SK-N-SH (cell line): Measurements from ENCODE around the gene SLCO3A1. TPM values are rescaled to one million over a fixed set of nuclear protein-coding genes. Genes with fewer than 3 reads are reported as not detected.

Experiments
- CTCF ChIA-PET: fragments of 300-600, 350-600 bp; formaldehyde crosslinking; extraction: SDS; loops from one replicate; lab custom pipeline; 2021; lab: Yijun Ruan, JAX
- POLR2A ChIA-PET: fragments of 350-600 bp; sonication (Branson Sonifier 250); formaldehyde crosslinking; extraction: SDS; loops from one replicate; lab custom pipeline; 2020; ENCODE audit warnings: antibody characterized with exemption, inconsistent platforms; lab: Yijun Ruan, JAX
- DNase-seq: peaks from one replicate; pipeline ENCODE4 v3.0.0; 2012
- H2AFZ ChIP-seq: fragments of 200-600 bp; sonication (generic); 2 replicates; pipeline ENCODE4 v1.8.1; 2016; ENCODE audit warnings: antibody characterized with exemption, mild to moderate bottlenecking, low read depth
- H3F3A ChIP-seq: fragments of 200-600 bp; sonication (generic); replicated peaks from 2 replicates; pipeline ENCODE3; 2016; ENCODE audit warnings: antibody characterized with exemption, mild to moderate bottlenecking; ENCODE audit not compliant: insufficient read depth
- H3K27ac ChIP-seq, 2 experiments: fragments of 200-500 bp in 1 of 2; fragments of 200-600 bp in 1 of 2; sonication (Bioruptor generic) in 1 of 2; sonication (generic), shearing (Covaris generic) in 1 of 2; 2 replicates each; pipeline versions ENCODE4 v1.5.1 to v1.6.1; 2014 to 2016; ENCODE audit warnings: low read depth in 2 of 2, inconsistent platforms in 1 of 2, low read length in 1 of 2, mild to moderate bottlenecking in 1 of 2, mixed read lengths in 1 of 2
- H3K27me3 ChIP-seq: fragments of 200-600 bp; sonication (generic), shearing (Covaris generic); 2 replicates; pipeline ENCODE4 v1.6.1; 2016; ENCODE audit warnings: mixed run types; ENCODE audit not compliant: insufficient read depth
- H3K36me3 ChIP-seq, 2 experiments: fragments of 200-500 bp in 1 of 2; fragments of 200-600 bp in 1 of 2; sonication (Bioruptor generic) in 1 of 2; sonication (generic) in 1 of 2; replicated peaks in 1 of 2; 2 replicates each; pipeline versions ENCODE3 to v1.5.1; 2014 to 2016; ENCODE audit warnings: low read length in 1 of 2, mild to moderate bottlenecking in 1 of 2; ENCODE audit not compliant: insufficient read depth in 2 of 2, control insufficient read depth in 1 of 2
- H3K4me1 ChIP-seq, 2 experiments: fragments of 200-500 bp in 1 of 2; fragments of 200-600 bp in 1 of 2; sonication (Bioruptor generic) in 1 of 2; sonication (generic), shearing (Covaris generic) in 1 of 2; 2 replicates each; pipeline versions ENCODE4 v1.5.1 to v1.6.1; 2014 to 2016; ENCODE audit warnings: low read depth in 1 of 2, low read length in 1 of 2, mixed run types in 1 of 2; ENCODE audit not compliant: insufficient read depth in 2 of 2, control insufficient read depth in 1 of 2
- H3K4me2 ChIP-seq: fragments of 200-600 bp; sonication (generic), shearing (Covaris generic); 2 replicates; pipeline ENCODE4 v1.6.1; 2017; ENCODE audit warnings: mixed run types
- H3K4me3 ChIP-seq, 2 experiments: fragments of 200-500 bp in 1 of 2; fragments of 200-600 bp in 1 of 2; sonication (Bioruptor generic) in 1 of 2; sonication (generic), shearing (Covaris generic) in 1 of 2; 2 replicates each; pipeline versions ENCODE4 v1.5.1 to v1.8.1; 2014 to 2016; ENCODE audit warnings: low read depth in 2 of 2, inconsistent platforms in 1 of 2, low read length in 1 of 2, mild to moderate bottlenecking in 1 of 2, mixed read lengths in 1 of 2, moderate library complexity in 1 of 2
- H3K79me2 ChIP-seq: fragments of 200-600 bp; sonication (generic); 2 replicates; pipeline ENCODE4 v1.8.1; 2017; ENCODE audit warnings: mild to moderate bottlenecking; ENCODE audit not compliant: insufficient read depth
- H3K9ac ChIP-seq: fragments of 200-600 bp; sonication (generic); 2 replicates; pipeline ENCODE4 v1.6.1; 2017; ENCODE audit warnings: mixed run types
- H3K9me2 ChIP-seq: fragments of 200-600 bp; sonication (generic); 2 replicates; pipeline ENCODE4 v1.6.1; 2017; ENCODE audit warnings: mixed run types
- H3K9me3 ChIP-seq: fragments of 200-600 bp; sonication (generic); 2 replicates; pipeline ENCODE4 v1.6.1; 2017; ENCODE audit warnings: mixed run types, mild to moderate bottlenecking, moderate library complexity
- H4K20me1 ChIP-seq: fragments of 200-600 bp; sonication (generic); 2 replicates; pipeline ENCODE4 v1.6.1; 2017; ENCODE audit warnings: mild to moderate bottlenecking, mixed run types; ENCODE audit not compliant: insufficient read depth
- EP300 ChIP-seq, 2 experiments: IDR thresholded peaks; 2 replicates each; pipeline versions ENCODE4 v1.4.0 to v1.6.1; 2012; ENCODE audit warnings: borderline replicate concordance in 1 of 2, low read depth in 1 of 2, low read length in 1 of 2
- EZH2phosphoT487 ChIP-seq: fragments of 200-600 bp; sonication (generic); IDR thresholded peaks from 2 replicates; pipeline ENCODE4 v1.6.1; 2017; ENCODE audit warnings: low read depth, mixed run types, mild to moderate bottlenecking, antibody characterized with exemption, moderate library complexity, borderline replicate concordance
- FOSL2 ChIP-seq: IDR thresholded peaks from 2 replicates; pipeline ENCODE4 v1.4.0; 2012; ENCODE audit warnings: low read depth, mild to moderate bottlenecking, moderate library complexity, borderline replicate concordance
- FOXJ3 ChIP-seq: sonication (generic); formaldehyde crosslinking; IDR thresholded peaks from 2 replicates; pipeline ENCODE4 v1.5.1; 2020; ENCODE audit warnings: mild to moderate bottlenecking, missing genetic modification reagents
- FOXM1 ChIP-seq: IDR thresholded peaks from 2 replicates; pipeline ENCODE4 v1.4.0; 2012; ENCODE audit warnings: low read depth, mild to moderate bottlenecking
- GATA2 ChIP-seq: sonication (generic); formaldehyde crosslinking; IDR thresholded peaks from 2 replicates; pipeline ENCODE4 v1.5.0; 2020; ENCODE audit warnings: mild to moderate bottlenecking, missing genetic modification reagents
- JUND ChIP-seq: IDR thresholded peaks from 2 replicates; pipeline ENCODE4 v1.4.0; 2012
- MEF2A ChIP-seq: IDR thresholded peaks from 2 replicates; pipeline ENCODE4 v1.4.0; 2012; ENCODE audit warnings: low read depth, borderline replicate concordance
- POLR2AphosphoS5 ChIP-seq: IDR thresholded peaks from 2 replicates; pipeline ENCODE4 v1.6.1; 2012; ENCODE audit warnings: low read depth, low read length
- RCOR1 ChIP-seq: fragments of 150-350 bp; IDR thresholded peaks from 2 replicates; pipeline ENCODE4 v1.6.1; 2017; ENCODE audit warnings: antibody characterized with exemption, low read length
- RFX5 ChIP-seq: IDR thresholded peaks from 2 replicates; pipeline ENCODE4 v1.6.1; 2012; ENCODE audit warnings: mild to moderate bottlenecking, improper control_type of control experiment, low read length
- SIN3A ChIP-seq: IDR thresholded peaks from 2 replicates; pipeline ENCODE4 v1.6.1; 2012; ENCODE audit warnings: low read depth, mild to moderate bottlenecking, low read length, moderate library complexity, borderline replicate concordance
- YY1 ChIP-seq: IDR thresholded peaks from 2 replicates; pipeline ENCODE4 v1.4.0; 2012; ENCODE audit warnings: low read depth, mild to moderate bottlenecking
- WGBS: methylation state at CpG from one replicate; pipeline ENCODE4 v1.1.6; 2017; ENCODE audit warnings: low lambda C conversion rate; 5-methylcytosine and 5-hydroxymethylcytosine counted together
- polyA plus RNA-seq, 3 experiments: library from polyadenylated mRNA; depleted of rRNA; stranded (reverse); fragments of >200 nt; gene quantifications; 2 replicates each; pipeline ENCODE4 v1.2.3, GENCODE V29; 2012
- TF ChIP-seq, protein P1 (sequence below): IDR thresholded peaks from 2 replicates; pipeline ENCODE4 v1.4.0; 2012; ENCODE audit warnings: low read depth
- TF ChIP-seq, protein P2 (sequence below): IDR thresholded peaks from 2 replicates; pipeline ENCODE4 v1.4.0; 2012; ENCODE audit warnings: low read depth, borderline replicate concordance
- TF ChIP-seq, protein P3 (sequence below): IDR thresholded peaks from 2 replicates; pipeline ENCODE4 v1.6.1; 2012; ENCODE audit warnings: mild to moderate bottlenecking, low read depth, low read length, moderate library complexity

Gene SLCO3A1
- polyA plus RNA-seq, 1 of the 3 experiments (the other 2 are of a cell fraction), result 19.7 TPM

DNA sequence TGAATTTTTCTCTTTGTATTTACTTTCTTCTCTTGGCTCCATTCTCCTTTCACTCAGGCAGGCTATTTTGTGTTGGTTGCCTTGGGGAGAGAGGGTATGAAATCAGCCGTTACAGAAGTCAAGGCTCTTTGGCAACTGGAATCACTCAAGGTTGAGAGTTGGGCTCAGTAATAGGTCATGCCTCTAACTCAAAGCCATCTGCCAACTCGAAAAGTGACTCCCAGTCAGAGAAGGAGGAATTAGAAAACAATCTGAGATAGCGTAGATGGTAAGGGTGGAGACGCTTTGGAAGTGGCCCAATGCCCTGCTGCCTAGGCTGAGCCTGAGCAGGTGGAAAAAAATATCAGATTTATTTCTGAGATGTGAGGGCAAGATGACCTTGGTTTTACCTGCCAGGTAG lies 334.5 kb downstream of the SLCO3A1 start:
- POLR2A ChIA-PET, result no interaction called here
- Histone ChIP-seq H3K4me2 (no peak overlapping the region), H3K4me1 (no peaks in the 10 kb centered on the region), H3F3A (no peaks in the 10 kb centered on the region), H3K79me2 (no peaks in the 10 kb centered on the region), H3K27me3 (no peaks in the 10 kb centered on the region), H4K20me1 (no peaks in the 10 kb centered on the region), H3K36me3 (no peaks in the 10 kb centered on the region), H3K27ac (no peak overlapping the region), H3K9me3 (no peaks in the 10 kb centered on the region), H3K9me2 (no peaks in the 10 kb centered on the region), H3K4me3 (no peak overlapping the region), H3K9ac (no peak overlapping the region), H2AFZ (no peak overlapping the region)
- no peak for DNase-seq
- CTCF ChIA-PET, result no interaction called here
- no peak for TF ChIP-seq GATA2
- TF ChIP-seq, protein P1, sequence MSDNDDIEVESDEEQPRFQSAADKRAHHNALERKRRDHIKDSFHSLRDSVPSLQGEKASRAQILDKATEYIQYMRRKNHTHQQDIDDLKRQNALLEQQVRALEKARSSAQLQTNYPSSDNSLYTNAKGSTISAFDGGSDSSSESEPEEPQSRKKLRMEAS, result no peak
- no peak for TF ChIP-seq SIN3A
- no peak for TF ChIP-seq FOXJ3 (CRISPR knock-in tag)
- TF ChIP-seq FOXM1, result no peak
- TF ChIP-seq EP300 (IDR thresholded peaks at IDR 0.05; ENCODE audit: borderline replicate concordance in 1 of 2, low read depth in 1 of 2, low read length in 1 of 2), result no peak
- TF ChIP-seq RFX5, result no peak
- TF ChIP-seq, protein P2, sequence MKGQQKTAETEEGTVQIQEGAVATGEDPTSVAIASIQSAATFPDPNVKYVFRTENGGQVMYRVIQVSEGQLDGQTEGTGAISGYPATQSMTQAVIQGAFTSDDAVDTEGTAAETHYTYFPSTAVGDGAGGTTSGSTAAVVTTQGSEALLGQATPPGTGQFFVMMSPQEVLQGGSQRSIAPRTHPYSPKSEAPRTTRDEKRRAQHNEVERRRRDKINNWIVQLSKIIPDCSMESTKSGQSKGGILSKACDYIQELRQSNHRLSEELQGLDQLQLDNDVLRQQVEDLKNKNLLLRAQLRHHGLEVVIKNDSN, result no peak
- no peak for TF ChIP-seq YY1
- 32% methylated on average over 4 of the region's 4 CpGs for WGBS

DNA sequence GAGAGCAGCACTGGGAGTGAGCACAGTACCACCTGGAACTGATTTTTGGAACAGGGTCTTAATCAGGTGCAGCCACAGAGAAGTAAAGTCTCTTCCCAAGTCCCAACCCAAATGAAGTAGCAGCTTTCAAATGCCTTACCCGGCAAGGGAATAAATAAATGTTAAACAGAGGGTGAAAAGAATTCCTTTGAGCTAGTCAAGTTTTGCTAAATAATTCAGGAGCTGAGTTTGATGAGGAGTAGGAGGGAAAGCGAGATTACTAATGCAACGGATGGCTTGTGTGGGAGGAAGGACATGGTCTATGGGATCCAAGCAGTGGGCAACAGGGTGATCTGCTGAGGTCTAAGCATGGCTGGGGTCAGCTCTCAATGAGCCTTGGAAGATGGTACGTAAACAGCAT lies 335.7 kb downstream of the SLCO3A1 start:
- Histone ChIP-seq H3F3A (no peaks in the 10 kb centered on the region), H3K27ac (no peak overlapping the region)
- CTCF ChIA-PET, result no interaction called here

More for the DNA sequence above, 335.7 kb downstream of the SLCO3A1 start:
- TF ChIP-seq, protein P3, sequence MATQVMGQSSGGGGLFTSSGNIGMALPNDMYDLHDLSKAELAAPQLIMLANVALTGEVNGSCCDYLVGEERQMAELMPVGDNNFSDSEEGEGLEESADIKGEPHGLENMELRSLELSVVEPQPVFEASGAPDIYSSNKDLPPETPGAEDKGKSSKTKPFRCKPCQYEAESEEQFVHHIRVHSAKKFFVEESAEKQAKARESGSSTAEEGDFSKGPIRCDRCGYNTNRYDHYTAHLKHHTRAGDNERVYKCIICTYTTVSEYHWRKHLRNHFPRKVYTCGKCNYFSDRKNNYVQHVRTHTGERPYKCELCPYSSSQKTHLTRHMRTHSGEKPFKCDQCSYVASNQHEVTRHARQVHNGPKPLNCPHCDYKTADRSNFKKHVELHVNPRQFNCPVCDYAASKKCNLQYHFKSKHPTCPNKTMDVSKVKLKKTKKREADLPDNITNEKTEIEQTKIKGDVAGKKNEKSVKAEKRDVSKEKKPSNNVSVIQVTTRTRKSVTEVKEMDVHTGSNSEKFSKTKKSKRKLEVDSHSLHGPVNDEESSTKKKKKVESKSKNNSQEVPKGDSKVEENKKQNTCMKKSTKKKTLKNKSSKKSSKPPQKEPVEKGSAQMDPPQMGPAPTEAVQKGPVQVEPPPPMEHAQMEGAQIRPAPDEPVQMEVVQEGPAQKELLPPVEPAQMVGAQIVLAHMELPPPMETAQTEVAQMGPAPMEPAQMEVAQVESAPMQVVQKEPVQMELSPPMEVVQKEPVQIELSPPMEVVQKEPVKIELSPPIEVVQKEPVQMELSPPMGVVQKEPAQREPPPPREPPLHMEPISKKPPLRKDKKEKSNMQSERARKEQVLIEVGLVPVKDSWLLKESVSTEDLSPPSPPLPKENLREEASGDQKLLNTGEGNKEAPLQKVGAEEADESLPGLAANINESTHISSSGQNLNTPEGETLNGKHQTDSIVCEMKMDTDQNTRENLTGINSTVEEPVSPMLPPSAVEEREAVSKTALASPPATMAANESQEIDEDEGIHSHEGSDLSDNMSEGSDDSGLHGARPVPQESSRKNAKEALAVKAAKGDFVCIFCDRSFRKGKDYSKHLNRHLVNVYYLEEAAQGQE, result no peak
- TF ChIP-seq FOSL2 (no peak), EZH2phosphoT487 (no peak), FOXJ3 (CRISPR knock-in tag) (no peak), POLR2AphosphoS5 (no peak), JUND (no peak), RCOR1 (no peak), MEF2A (no peak)
- TF ChIP-seq, protein P2, result no peak
- Histone ChIP-seq H2AFZ (no peak overlapping the region), H3K36me3 (no peaks in the 10 kb centered on the region), H3K4me3 (no peak overlapping the region), H3K9ac (no peak overlapping the region), H3K9me3 (no peaks in the 10 kb centered on the region), H3K79me2 (no peaks in the 10 kb centered on the region), H3K9me2 (no peaks in the 10 kb centered on the region), H3K27me3 (no peaks in the 10 kb centered on the region), H3K4me2 (no peak overlapping the region), H3K4me1 (no peaks in the 10 kb centered on the region), H4K20me1 (no peaks in the 10 kb centered on the region)
- POLR2A ChIA-PET, result no interaction called here
- 28% methylated on average over 4 of the region's 4 CpGs for WGBS
- no peak for DNase-seq
